HG03097 (cell line): ENCODE measurements around the gene TBCB.
"Not testable (repeated sequence)": the region's sequence is repeated elsewhere in the genome, so short reads cannot be mapped to it uniquely, and the experiment has no call there.

Experiments
- ATAC-seq: cut with Tn5 transposase; IDR thresholded peaks from one replicate; pipeline ENCODE4 v1.9.1; 2021; ENCODE audit not compliant: unreplicated experiment, low FRiP score

Gene TBCB, protein sequence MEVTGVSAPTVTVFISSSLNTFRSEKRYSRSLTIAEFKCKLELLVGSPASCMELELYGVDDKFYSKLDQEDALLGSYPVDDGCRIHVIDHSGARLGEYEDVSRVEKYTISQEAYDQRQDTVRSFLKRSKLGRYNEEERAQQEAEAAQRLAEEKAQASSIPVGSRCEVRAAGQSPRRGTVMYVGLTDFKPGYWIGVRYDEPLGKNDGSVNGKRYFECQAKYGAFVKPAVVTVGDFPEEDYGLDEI

DNA sequence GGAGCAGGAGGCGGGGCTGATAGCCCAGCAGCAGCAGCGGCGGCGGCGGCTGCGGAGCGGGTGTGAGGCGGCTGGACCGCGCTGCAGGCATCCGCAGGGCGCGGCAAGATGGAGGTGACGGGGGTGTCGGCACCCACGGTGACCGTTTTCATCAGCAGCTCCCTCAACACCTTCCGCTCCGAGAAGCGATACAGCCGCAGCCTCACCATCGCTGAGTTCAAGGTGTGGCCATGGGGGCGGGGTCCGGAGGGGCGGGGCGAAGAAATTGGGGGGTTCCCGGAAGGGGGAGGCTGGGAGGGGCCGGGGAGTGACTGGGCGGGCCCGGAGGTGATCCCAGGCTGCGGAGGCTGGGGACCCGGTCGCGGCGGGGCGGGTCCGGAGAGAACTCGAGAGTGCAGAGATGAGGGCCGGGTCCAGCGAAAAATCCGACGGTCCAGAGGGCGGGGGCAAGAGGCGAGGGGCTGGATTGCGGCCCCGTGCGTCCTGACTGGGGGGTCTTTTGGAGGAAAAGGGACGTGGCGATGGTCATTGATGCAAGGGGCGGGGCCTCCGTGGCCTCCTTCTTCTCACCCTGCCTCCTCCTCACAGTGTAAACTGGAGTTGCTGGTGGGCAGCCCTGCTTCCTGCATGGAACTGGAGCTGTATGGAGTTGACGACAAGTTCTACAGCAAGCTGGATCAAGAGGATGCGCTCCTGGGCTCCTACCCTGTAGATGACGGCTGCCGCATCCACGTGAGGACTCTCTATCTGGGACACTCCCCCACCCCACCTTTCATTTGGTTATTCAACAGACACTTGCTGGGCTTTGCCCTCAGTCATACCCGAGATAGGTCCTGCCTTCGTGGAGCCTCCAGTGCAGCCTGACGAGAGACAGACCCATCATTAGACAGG is at the start of gene TBCB:
TSS of gene TBCB (plus strand) at position 16 of the 891 bp plus-strand sequence. CDS start at position 109, 93 bp downstream.
- ATAC-seq, result no peak

- no peak for ATAC-seq
These were observed 47.6 kb upstream of the TBCB start for GRCh38 chr19:36067681-36068080.

DNA sequence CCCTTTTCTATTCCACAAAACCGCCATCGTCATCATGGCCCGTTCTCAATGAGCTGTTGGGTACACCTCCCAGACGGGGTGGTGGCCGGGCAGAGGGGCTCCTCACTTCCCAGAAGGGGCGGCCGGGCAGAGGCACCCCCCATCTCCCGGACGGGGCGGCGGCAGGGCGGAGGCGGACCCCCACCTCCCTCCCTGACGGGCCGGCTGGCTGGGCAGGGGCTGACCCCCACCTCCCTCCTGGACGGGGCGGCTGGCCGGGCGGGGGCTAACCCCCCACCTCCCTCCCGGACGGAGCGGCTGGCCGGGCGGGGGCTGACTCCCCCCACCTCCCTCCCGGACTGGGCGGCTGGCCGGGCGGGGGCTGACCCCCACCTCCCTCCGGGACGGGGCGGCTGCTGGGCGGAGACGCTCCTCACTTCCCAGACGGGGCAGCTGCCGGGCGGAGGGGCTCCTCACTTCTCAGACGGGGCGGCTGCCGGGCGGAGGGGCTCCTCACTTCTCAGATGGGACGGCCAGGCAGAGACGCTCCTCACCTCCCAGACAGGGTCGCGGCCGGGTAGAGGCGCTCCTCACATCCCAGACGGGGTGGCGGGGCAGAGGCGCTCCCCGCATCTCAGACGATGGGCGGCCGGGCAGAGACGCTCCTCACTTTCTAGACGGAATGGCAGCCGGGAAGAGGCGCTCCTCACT is 46.3 kb upstream of the TBCB start:
- ATAC-seq, result not testable (repeated sequence)

GRCh38 chr19:36072081-36072480 is 43.2 kb upstream of the TBCB start:
- ATAC-seq, result no peak

DNA sequence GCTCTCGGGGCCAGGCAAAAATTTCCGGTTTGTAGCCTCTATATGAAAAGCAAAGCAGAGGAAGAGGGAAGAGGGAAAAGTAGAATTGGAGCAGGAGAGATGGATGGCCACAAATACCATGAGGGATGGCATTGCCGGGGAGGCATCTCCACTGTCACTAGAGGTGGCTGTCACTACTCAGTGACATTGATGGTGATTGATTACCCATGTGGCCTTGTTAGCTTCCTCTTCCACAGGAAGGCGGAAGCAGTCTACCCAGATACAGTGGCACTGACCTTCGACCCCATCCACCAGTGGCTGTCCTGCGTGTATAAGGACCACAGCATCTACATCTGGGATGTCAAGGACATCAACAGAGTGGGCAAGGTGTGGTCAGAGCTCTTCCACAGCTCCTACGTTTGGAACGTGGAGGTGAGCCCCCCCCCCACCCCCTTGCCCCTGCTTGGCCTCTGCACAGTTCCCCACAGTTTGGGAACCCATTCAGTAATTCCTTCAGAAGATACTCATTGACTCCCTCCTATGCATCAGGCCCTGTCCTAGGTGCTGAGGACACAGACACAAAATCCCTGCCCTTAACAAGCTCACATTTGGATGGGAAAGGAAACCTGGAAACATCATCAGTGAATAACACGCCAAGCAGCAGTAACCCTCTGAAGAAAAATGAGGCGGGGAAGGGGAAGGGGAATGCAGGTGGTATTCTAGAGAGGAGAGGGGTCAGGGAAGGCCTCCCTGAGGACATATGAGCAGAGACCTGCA is 42.0 kb upstream of the TBCB start:
- ATAC-seq, result no peak

DNA sequence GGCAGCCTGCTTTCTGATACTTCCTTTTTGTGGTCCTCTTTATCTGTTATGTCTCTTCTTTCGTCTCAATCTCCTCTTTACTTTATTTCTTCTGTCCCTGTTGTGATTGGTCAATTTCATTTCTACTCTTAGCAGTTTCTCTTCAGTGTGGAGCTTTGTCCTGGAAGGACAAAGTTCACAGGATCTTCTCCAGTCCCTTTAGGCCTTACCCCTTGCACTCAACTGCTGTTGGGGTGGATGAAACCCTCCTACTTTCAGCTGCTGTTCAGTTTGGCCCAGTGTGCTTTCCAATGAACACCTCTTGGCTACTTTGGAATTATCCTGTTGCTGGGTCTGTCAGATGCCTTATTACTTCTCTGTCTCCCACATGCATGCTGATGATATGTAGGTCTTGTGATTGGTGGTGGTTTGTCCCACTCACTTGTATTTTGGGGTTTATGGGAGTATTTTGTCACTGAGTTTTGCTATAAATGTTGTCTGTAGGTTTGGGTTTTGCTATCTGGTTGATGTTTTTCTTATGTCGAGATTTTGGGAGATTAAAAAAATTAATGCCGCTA is 35.8 kb upstream of the TBCB start:
- ATAC-seq, result no peak

GRCh38 chr19:36081385-36081784 is 33.9 kb upstream of the TBCB start:
- no peak for ATAC-seq

- no peak for ATAC-seq
These were observed 33.4 kb upstream of the TBCB start for GRCh38 chr19:36081894-36082293.

DNA sequence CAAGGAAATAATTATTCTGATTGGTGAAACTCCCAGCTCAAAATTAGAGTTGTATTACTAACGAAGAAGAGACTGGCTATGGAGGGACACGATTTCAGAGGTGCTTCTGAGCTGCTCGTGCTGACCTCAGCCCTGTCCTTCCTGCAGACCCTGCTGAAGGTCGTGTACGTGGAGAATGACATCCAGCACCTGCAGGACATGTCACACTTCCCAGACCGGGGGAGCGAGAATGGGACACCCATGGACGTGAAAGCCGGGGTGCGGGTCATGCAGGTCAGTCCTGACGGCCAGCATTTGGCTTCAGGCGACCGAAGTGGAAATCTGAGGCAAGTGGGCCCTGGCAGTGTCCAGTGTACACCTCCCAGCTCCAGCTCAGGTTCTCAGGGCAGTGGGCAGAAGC is 32.4 kb upstream of the TBCB start:
- no peak for ATAC-seq

- ATAC-seq, result no peak
These were observed 30.8 kb upstream of the TBCB start for GRCh38 chr19:36084231-36085009.

GRCh38 chr19:36086326-36086725 is 28.9 kb upstream of the TBCB start:
- no peak for ATAC-seq

DNA sequence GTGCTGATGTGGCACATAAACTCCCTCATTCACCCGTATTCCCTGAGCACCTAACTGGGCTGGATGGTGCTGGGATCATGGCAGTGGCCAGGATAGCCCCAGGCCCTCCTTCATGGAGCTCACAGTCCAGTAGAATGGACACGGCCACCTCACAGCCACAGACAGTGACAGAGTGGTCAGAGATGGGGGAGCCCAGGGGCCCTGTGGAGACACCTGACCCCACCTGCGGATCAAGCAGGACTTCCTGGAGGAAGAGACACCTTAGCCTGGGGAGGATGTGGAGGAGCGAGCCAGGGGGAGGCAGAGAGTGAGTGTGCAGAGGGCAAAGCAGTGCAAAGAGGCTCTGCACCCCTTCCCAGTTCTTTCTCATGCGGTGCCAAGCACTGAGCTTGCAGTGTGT is 25.4 kb upstream of the TBCB start:
- ATAC-seq, result no peak

DNA sequence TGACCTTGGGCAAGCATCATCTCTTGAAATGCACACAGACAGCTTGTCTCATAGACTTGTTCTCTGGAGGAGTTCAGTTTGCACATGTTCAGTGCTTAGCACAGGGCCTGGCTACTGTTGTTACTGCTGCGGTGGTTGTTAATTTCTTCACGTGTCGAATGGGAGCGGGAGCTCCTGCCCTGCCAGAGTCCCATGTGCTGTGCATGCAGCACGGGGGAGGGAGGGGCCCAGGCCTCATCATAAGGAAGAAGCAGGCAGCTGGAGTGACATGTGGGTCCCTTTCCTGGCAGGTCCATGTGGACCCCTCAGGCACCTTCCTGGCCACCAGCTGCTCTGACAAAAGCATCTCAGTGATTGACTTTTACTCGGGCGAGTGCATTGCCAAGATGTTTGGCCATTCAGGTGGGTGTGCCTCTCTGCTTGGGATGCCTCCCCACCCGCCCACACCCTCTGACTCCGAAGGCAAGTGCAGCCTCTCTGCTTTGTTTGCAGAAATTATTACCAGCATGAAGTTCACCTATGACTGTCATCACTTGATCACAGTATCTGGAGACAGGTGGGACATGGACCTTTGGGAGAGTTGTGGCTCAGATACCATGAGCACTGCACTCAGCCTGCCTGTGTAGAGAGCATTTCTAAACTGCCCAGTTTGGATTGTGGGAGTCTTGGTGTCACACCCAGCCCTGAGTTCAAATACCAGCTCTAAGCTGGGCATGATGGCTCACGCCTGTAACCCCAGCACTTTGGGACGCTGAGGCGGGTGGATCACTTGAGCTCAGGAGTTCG is 24.2 kb upstream of the TBCB start:
- ATAC-seq, result no peak

- ATAC-seq, result no peak
These were observed 22.7 kb upstream of the TBCB start for GRCh38 chr19:36092566-36092965.

GRCh38 chr19:36093146-36093662 is 22.1 kb upstream of the TBCB start:
- ATAC-seq, result no peak

DNA sequence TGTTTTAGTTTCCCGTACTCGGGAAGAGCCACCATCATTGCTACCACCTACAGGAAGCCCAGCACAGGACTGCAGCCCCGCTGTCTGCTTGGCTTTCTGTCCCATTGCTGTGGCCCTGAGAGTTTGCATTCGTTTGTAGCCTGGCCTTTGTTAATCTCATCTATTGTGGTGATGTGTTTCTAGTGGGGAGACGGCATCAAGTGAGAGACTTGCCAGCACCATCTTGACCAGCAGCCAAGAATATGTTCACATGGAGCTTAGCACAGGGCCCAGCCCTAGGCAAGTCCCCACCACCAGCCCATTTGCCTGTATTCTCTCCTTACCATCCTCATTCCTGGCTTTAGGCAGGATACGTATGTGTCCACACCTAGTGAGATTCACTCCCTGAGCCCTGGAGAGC is 21.6 kb upstream of the TBCB start:
- no peak for ATAC-seq

- no peak for ATAC-seq
These were observed 18.2 kb upstream of the TBCB start for GRCh38 chr19:36097036-36097435.

DNA sequence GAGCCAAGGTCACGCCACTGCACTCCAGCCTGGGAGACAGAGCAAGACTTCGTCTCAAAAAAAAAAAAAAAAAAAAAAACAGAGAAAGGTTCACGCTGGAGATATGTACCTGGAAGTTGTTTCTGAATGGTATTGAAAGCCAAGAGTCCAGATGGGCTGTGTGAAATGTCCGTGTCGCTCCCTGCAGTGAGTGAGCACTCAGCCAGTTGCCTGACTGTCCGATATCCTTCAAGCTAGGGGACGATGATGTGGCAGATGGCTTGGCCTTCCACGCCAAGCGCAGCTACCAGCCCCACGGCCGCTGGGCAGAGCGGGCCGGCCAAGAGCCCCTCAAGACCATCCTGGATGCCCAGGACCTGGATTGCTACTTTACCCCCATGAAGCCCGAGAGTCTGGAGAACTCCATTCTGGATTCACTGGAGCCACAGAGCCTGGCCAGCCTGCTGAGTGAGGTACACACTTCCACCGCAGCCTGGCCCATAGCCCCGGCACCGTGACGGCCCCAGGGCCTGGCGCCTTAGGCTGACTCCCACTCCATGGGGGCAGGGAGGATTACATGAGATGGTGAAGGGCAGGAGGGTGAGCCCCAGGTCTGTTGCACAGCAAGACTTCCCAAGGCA is 16.0 kb upstream of the TBCB start:
- no peak for ATAC-seq
